K562 (cell line): ENCODE results near the gene CAPN10. TPM values are rescaled to one million over a fixed set of nuclear protein-coding genes. Genes with fewer than 3 reads are reported as not detected.

Experiments used
- ATAC-seq: fragments of 200-7000 bp; cut with Tn5 transposase; 3 replicates; pipeline ENCODE4 v1.9.1; 2020; ENCODE audit warnings: moderate library complexity
- BruUV-seq: library from RNA; stranded (reverse); fragments of 400-500 nt; replicated peaks from 2 replicates; lab custom pipeline; 2021; lab: Mats Ljungman, UMichigan
- CTCF ChIA-PET: fragments of 300-600 bp; formaldehyde crosslinking; extraction: SDS; loops from one replicate; lab custom pipeline; 2021; ENCODE audit warnings: low intra/inter-chr PET ratio; lab: Yijun Ruan, JAX
- POLR2A ChIA-PET: fragments of 300-600, 350-650 bp; sonication (Branson Sonifier 250); formaldehyde crosslinking; extraction: SDS; loops from one replicate; lab custom pipeline; 2021; ENCODE audit warnings: antibody characterized with exemption, inconsistent platforms; lab: Yijun Ruan, JAX
- DNase-seq, 4 experiments: peaks; one replicate each; pipeline versions ENCODE4 v3.0.0 to v3.0.0-alpha.2; 2011 to 2018; ENCODE audit warnings: low spot score in 3 of 4, mixed read lengths in 3 of 4; ENCODE audit errors: extremely low read depth in 1 of 4
- FAIRE-seq: peaks from 2 replicates; lab custom pipeline; 2011; peaks lifted over from hg19 to GRCh38; lab: Jason Lieb, UNC
- H2AFZ ChIP-seq: 2 replicates; pipeline ENCODE4 v1.6.0; 2011; ENCODE audit warnings: low read depth, low read length, control low read depth, inconsistent platforms
- H3K27ac ChIP-seq: fragments of 200-600 bp; 3 replicates; pipeline ENCODE4 v1.8.0; 2011; ENCODE audit warnings: low read depth, mild to moderate bottlenecking, control low read depth, inconsistent platforms, low read length, moderate library complexity, mixed read lengths; ENCODE audit errors: extremely low read depth
- H3K27me3 ChIP-seq, 2 experiments: fragments of 300-600 bp in 1 of 2; 2 replicates in 1 of 2; 3 replicates in 1 of 2; pipeline versions ENCODE4 v1.6.0 to v1.8.0; 2011; ENCODE audit warnings: inconsistent platforms in 2 of 2, low read length in 2 of 2, mild to moderate bottlenecking in 1 of 2, mixed read lengths in 1 of 2, moderate library complexity in 1 of 2; ENCODE audit not compliant: control insufficient read depth in 2 of 2, insufficient read depth in 2 of 2
- H3K36me3 ChIP-seq: fragments of 300-600 bp; 3 replicates; pipeline ENCODE4 v1.8.0; 2011; ENCODE audit warnings: mild to moderate bottlenecking, low read length, inconsistent platforms; ENCODE audit not compliant: control insufficient read depth, insufficient read depth
- H3K4me1 ChIP-seq, 2 experiments: fragments of 200-600 bp in 1 of 2; replicated peaks in 1 of 2; 2 replicates in 1 of 2; 3 replicates in 1 of 2; pipeline versions ENCODE4 v1.5.1 to v1.8.0; 2011; ENCODE audit warnings: inconsistent platforms in 2 of 2, low read length in 2 of 2, mild to moderate bottlenecking in 1 of 2, mixed read lengths in 1 of 2, moderate library complexity in 1 of 2; ENCODE audit not compliant: control insufficient read depth in 2 of 2, insufficient read depth in 2 of 2
- H3K4me2 ChIP-seq: 2 replicates; pipeline ENCODE4 v1.6.1; 2011; ENCODE audit warnings: low read length, control low read depth, inconsistent platforms, mixed read lengths; ENCODE audit not compliant: insufficient read depth
- H3K4me3 ChIP-seq: fragments of 200-600 bp; sonication (generic), shearing (Covaris generic); 2 replicates; pipeline ENCODE4 v1.5.1; 2016; ENCODE audit warnings: control low read depth, inconsistent platforms
- H3K79me2 ChIP-seq: fragments of 200-600 bp; 3 replicates; pipeline ENCODE4 v1.8.0; 2011; ENCODE audit warnings: low read length, inconsistent platforms; ENCODE audit not compliant: control insufficient read depth, insufficient read depth
- H3K9ac ChIP-seq, 2 experiments: 2 replicates each; pipeline versions ENCODE4 v1.6.0 to v1.6.1; 2011; ENCODE audit warnings: low read depth in 2 of 2, low read length in 2 of 2, control low read depth in 1 of 2, inconsistent platforms in 1 of 2, mild to moderate bottlenecking in 1 of 2, mixed read lengths in 1 of 2; ENCODE audit not compliant: insufficient read depth in 1 of 2
- H3K9me1 ChIP-seq: one replicate; pipeline ENCODE4 v1.6.0; 2011; ENCODE audit warnings: inconsistent platforms, mild to moderate bottlenecking, low read length, moderate library complexity; ENCODE audit not compliant: control insufficient read depth, insufficient read depth
- H3K9me3 ChIP-seq: replicated peaks from 2 replicates; pipeline ENCODE4 v1.5.1; 2011; ENCODE audit warnings: low read depth, low read length, inconsistent platforms; ENCODE audit not compliant: control insufficient read depth, insufficient read depth
- H4K20me1 ChIP-seq: replicated peaks from 2 replicates; pipeline ENCODE4 v1.6.1; 2011; ENCODE audit warnings: low read length, inconsistent platforms, mixed read lengths; ENCODE audit not compliant: control insufficient read depth, insufficient read depth
- CTCF ChIP-seq, 3 experiments: IDR thresholded peaks in 2 of 3; conservative IDR thresholded peaks in 1 of 3; 2 replicates each; pipeline ENCODE4 v1.5.1; 2011 to 2012; ENCODE audit warnings: low read length in 3 of 3, mild to moderate bottlenecking in 3 of 3, control low read depth in 2 of 3, improper control_type of control experiment in 1 of 3, inconsistent platforms in 1 of 3, low read depth in 1 of 3, mixed read lengths in 1 of 3, moderate library complexity in 1 of 3; ENCODE audit not compliant: insufficient read depth in 2 of 3
- E2F6 ChIP-seq, 2 experiments: IDR thresholded peaks; 2 replicates each; pipeline ENCODE4 v1.6.1; 2011; ENCODE audit warnings: borderline replicate concordance in 1 of 2, control low read depth in 1 of 2, low read depth in 1 of 2, low read length in 1 of 2, mild to moderate bottlenecking in 1 of 2, mixed read lengths in 1 of 2, moderate library complexity in 1 of 2; ENCODE audit not compliant: insufficient read depth in 1 of 2, insufficient read length in 1 of 2, poor library complexity in 1 of 2, severe bottlenecking in 1 of 2; ENCODE audit errors: extremely low read depth in 1 of 2
- HLTF ChIP-seq: fragments of 450-650 bp; IDR thresholded peaks from 2 replicates; pipeline ENCODE4 v1.6.1; 2016
- WGBS: fragments of 100-300 bp; shearing (Covaris generic); methylation state at CpG from one replicate; pipeline ENCODE4 v1.1.6; 2016; ENCODE audit warnings: low coverage, mixed read lengths; ENCODE audit not compliant: insufficient coverage; ENCODE audit errors: missing lambda C conversion rate; 5-methylcytosine and 5-hydroxymethylcytosine counted together
- in situ Hi-C: fragments of 300-500 bp; cut with MboI; formaldehyde crosslinking; loops from 4 replicates; pipeline ENCODE4 v1.15.0; 2018; ENCODE audit warnings: inconsistent platforms, mixed read lengths
- intact Hi-C: fragments of 100-400 bp; cut with micrococcal nuclease; formaldehyde crosslinking; loops from 2 replicates; pipeline ENCODE4 v1.14.2; 2022
- polyA plus RNA-seq, 8 experiments: library from polyadenylated mRNA; depleted of rRNA in 4 of 8; stranded (reverse) in 5 of 8; unstranded in 3 of 8; fragments of >200 nt; fragmentation: Nextera tagmentation in 2 of 8; fragmentation: Illumina TruSeq in 1 of 8; extraction: Ambion mirVana in 2 of 8; extraction: Trizol in 1 of 8; gene quantifications; 2 replicates each; pipeline versions ENCODE4 v1.2.1 to v1.2.3, GENCODE V29; 2011 to 2014; ENCODE audit warnings: inconsistent platforms in 1 of 8, missing spikeins in 1 of 8
- total RNA-seq, 7 experiments: library from RNA; depleted of rRNA in 6 of 7; stranded (reverse); fragments of >200 nt in 6 of 7; fragmentation: Illumina TruSeq in 2 of 7; extraction: Trizol in 2 of 7; gene quantifications; 2 replicates each; pipeline versions ENCODE4 v1.2.1 to v1.2.3, GENCODE V29; 2011 to 2021; ENCODE audit warnings: low replicate concordance in 1 of 7

The CAPN10 gene
- total and polyA plus RNA-seq, 9 of the 15 experiments (the other 6 are each of a cell fraction or from before 2014, with no cell fraction given): 0.08 to 26.1 (median 8.4) TPM

GRCh38 chr2:240640939-240641338 is 54.4 kb downstream of the CAPN10 start:
- ChIA-PET POLR2A (interaction anchor here (0.5 kb wide), 1 partner anchor 423 kb away, joined by 4 read pairs; no protein-coding TSS in a partner anchor), CTCF (no interaction called here)
- Histone ChIP-seq H3K79me2 (no peaks in the 10 kb centered on the region), H3K4me1 (no peaks in the 10 kb centered on the region), H3K27me3 (peaks cover 10 to 43% of the 10 kb centered on the region in 2 experiments; a peak in 4 of 5 replicates), H3K9me1 (no peaks in the 10 kb centered on the region), H2AFZ (no peak overlapping the region), H3K27ac (no peak overlapping the region), H3K9me3 (no peaks in the 10 kb centered on the region), H3K4me3 (no peak overlapping the region), H3K4me2 (no peak overlapping the region), H3K9ac (no peak overlapping the region), H4K20me1 (no peaks in the 10 kb centered on the region), H3K36me3 (no peaks in the 10 kb centered on the region)
- BruUV-seq: no TSS peak
- no peak for TF ChIP-seq E2F6 (IDR thresholded peaks at IDR 0.05; ENCODE audit: borderline replicate concordance in 1 of 2, extremely low read depth in 1 of 2, insufficient read depth in 1 of 2, insufficient read length in 1 of 2, low read depth in 1 of 2, low read length in 1 of 2, poor library complexity in 1 of 2, severe bottlenecking in 1 of 2)
- peak in 2 of 3 experiments; percentile 40 to 56; a peak in 4 of 6 replicates for TF ChIP-seq CTCF (IDR thresholded peaks at IDR 0.05 in 2 of 3, conservative IDR thresholded peaks at IDR 0.05 in 1 of 3; ENCODE audit: insufficient read depth in 2 of 3, low read depth in 1 of 3, low read length in 3 of 3)
- no peak for TF ChIP-seq HLTF
- peak; percentile 16 to 37 (median 36) for DNase-seq
- 33% methylated on average over 7 of the region's 16 CpGs for WGBS
- ATAC-seq: peak; percentile 83
- intact Hi-C loops (no loop called here), in situ Hi-C loops (no loop called here)
- no peak for FAIRE-seq
